Ovary (tissue), 9 donors: Measurements from ENCODE around the gene KCNK7. TPM values are rescaled to one million over a fixed set of nuclear protein-coding genes. Genes with fewer than 3 reads are reported as not detected.

Experiments used
- DNase-seq, 5 donors: peaks; one replicate each; pipeline ENCODE4 v3.0.0-alpha.2; 2019 to 2020
- H3K27ac ChIP-seq, 2 donors: fragments of 200-600 bp; one replicate each; pipeline versions ENCODE4 v1.5.1 to v1.8.0; 2019 to 2022
- H3K27me3 ChIP-seq: fragments of 200-600 bp; one replicate; pipeline ENCODE4 v1.8.0; 2022
- H3K36me3 ChIP-seq: fragments of 200-600 bp; sonication (generic); one replicate; pipeline ENCODE4 v1.5.1; 2019
- H3K4me1 ChIP-seq: one replicate; pipeline ENCODE4 v1.8.1; 2013; ENCODE audit warnings: mild to moderate bottlenecking, moderate library complexity; ENCODE audit not compliant: insufficient read depth
- H3K4me3 ChIP-seq: fragments of 200-600 bp; sonication (generic); one replicate; pipeline ENCODE4 v1.5.1; 2017
- H3K9me3 ChIP-seq, 2 donors: fragments of 200-600 bp in 1 of 2; sonication (generic) in 1 of 2; one replicate each; pipeline versions ENCODE4 v1.5.1 to v1.8.1; 2013 to 2019; ENCODE audit warnings: mild to moderate bottlenecking in 1 of 2, moderate library complexity in 1 of 2
- CTCF ChIP-seq, 3 donors: fragments of 450-650 bp in 2 of 3; fragments of 200-600 bp in 1 of 3; IDR thresholded peaks; one replicate each; pipeline versions ENCODE4 v1.5.1 to v1.8.0; 2016 to 2022; ENCODE audit warnings: antibody characterized with exemption in 3 of 3, mild to moderate bottlenecking in 1 of 3
- EP300 ChIP-seq: sonication (generic); formaldehyde crosslinking; IDR thresholded peaks from one replicate; pipeline ENCODE4 v1.6.1; 2017; ENCODE audit warnings: antibody characterized with exemption
- POLR2A ChIP-seq: fragments of 450-650 bp; IDR thresholded peaks from one replicate; pipeline ENCODE4 v1.6.1; 2017; ENCODE audit warnings: antibody characterized with exemption, mild to moderate bottlenecking, moderate library complexity
- WGBS, 3 donors: extraction: QIAGEN DNeasy Blood & Tissue Kit in 1 of 3; methylation state at CpG; one replicate each; pipeline versions ENCODE4 v1.1.5 to v1.1.7; 2013 to 2017; 5-methylcytosine and 5-hydroxymethylcytosine counted together
- intact Hi-C, 4 donors: fragments of 100-400 bp; cut with DNase I; formaldehyde crosslinking; loops; one replicate each; pipeline versions ENCODE4 v1.11.0 to v1.15.1; 2022 to 2023
- polyA plus RNA-seq, 2 donors: library from polyadenylated mRNA; stranded (reverse); fragments of 200-250 nt in 1 of 2; fragments of 350-450 nt in 1 of 2; fragmentation: Illumina TruSeq in 1 of 2; extraction: RNeasy Lipid Tissue Mini Kit (QIAGEN cat#74804) in 1 of 2; gene quantifications; one replicate each; pipeline ENCODE4 v1.2.3, GENCODE V29; 2013 to 2014
- total RNA-seq, 7 donors: library from RNA; depleted of rRNA in 2 of 7; stranded (reverse); fragments of >200 nt in 2 of 7; fragmentation: NEBNext Ultra II Directional in 3 of 7; extraction: Animal tissue kit (Norgen Biotek cat#: 25700) in 3 of 7; gene quantifications; one replicate each; pipeline versions ENCODE4 v1.1.0 to v1.2.4, GENCODE V29; 2016 to 2023
- donor health status: DM: no; HTN: no; CAD: no; lungs with moderate emphysema.
- donor health status: DM: no; HTN: no; CAD: no.
- donor health status: Bipolar disorder and iron deficiency.
- donor health status: DM: yes; HTN: yes; CAD: no.
- donor health status: DM: no; HTN: no; CAD: no.
- donor health status: DM: yes; HTN: yes; CAD: no.

The KCNK7 gene
- total and polyA plus RNA-seq, 9 donors: 0.65 to 4.0 (median 1.2) TPM; not detected in 1

- 36 to 44% (median 39%) methylated on average over 27 to 28 of the region's 28 CpGs for WGBS, 3 donors
- H3K9me3 ChIP-seq: no peaks in the 10 kb centered on the region
- H3K4me3 ChIP-seq: peak overlapping the region; percentile 69
- no peaks in the 10 kb centered on the region for H3K27me3 ChIP-seq
- no peak for DNase-seq
- intact Hi-C loops: loop anchor here in 3 of 4 donors (5.0 kb wide), 3 partner anchors 37 to 77 kb away; partner anchors contain the start of gene MAP3K11 (in 2 of the 3)
- no peaks in the 10 kb centered on the region for H3K36me3 ChIP-seq
- peak overlapping the region; percentile 83 to 85 for H3K27ac ChIP-seq
- H3K4me1 ChIP-seq: peaks cover 17% of the 10 kb centered on the region
- TF ChIP-seq CTCF (IDR thresholded peaks at IDR 0.05): no peak
- no peak for TF ChIP-seq POLR2A
- no peak for TF ChIP-seq EP300
Measured at GRCh38 chr11:65574811-65575567, 20.6 kb downstream of the KCNK7 start.

GRCh38 chr11:65574109-65574810 is 21.3 kb downstream of the KCNK7 start:
- H3K27ac ChIP-seq: peak overlapping the region; percentile 83 to 85
- TF ChIP-seq POLR2A (no peak), EP300 (peak; percentile 80), CTCF (IDR thresholded peaks at IDR 0.05) (peak; percentile 79 to 95 (median 95))
- intact Hi-C loops: loop anchor here in 3 of 4 donors (5.0 kb wide), 3 partner anchors 38 to 78 kb away; partner anchors contain the start of gene MAP3K11 (in 1 of the 3)
- H3K4me1 ChIP-seq: peaks cover 18% of the 10 kb centered on the region
- 0 to 2% (median 1%) methylated on average over 50 to 67 of the region's 67 CpGs for WGBS, 3 donors
- H3K4me3 ChIP-seq: peak overlapping the region; percentile 69
- H3K27me3 ChIP-seq: no peaks in the 10 kb centered on the region
- DNase-seq: peak; percentile 86 to 90 (median 88)
- no peaks in the 10 kb centered on the region for H3K9me3 ChIP-seq
- no peaks in the 10 kb centered on the region for H3K36me3 ChIP-seq

- H3K27me3 ChIP-seq: no peaks in the 10 kb centered on the region
- H3K9me3 ChIP-seq: no peaks in the 10 kb centered on the region
- intact Hi-C loops: loop anchor here in 3 of 4 donors (2.0 to 5.0 kb wide), 4 partner anchors 33 to 79 kb away; partner anchors contain the start of gene MAP3K11 (in 1 of the 3)
- DNase-seq: peak; percentile 44 to 73 (median 64)
- peak overlapping the region; percentile 71 to 83 for H3K27ac ChIP-seq
- peaks cover 21% of the 10 kb centered on the region for H3K4me1 ChIP-seq
- TF ChIP-seq EP300 (no peak), POLR2A (no peak), CTCF (IDR thresholded peaks at IDR 0.05) (no peak)
- no peaks in the 10 kb centered on the region for H3K36me3 ChIP-seq
- WGBS, 3 donors: 18 to 27% (median 24%) methylated on average over 21 to 22 of the region's 22 CpGs
- H3K4me3 ChIP-seq: peak overlapping the region; percentile 69
Measured at GRCh38 chr11:65573391-65574079, 22.1 kb downstream of the KCNK7 start.
